Heart right ventricle (tissue), 16 donors: ENCODE results near the gene AKAP14. TPM values are rescaled to one million over a fixed set of nuclear protein-coding genes. Genes with fewer than 3 reads are reported as not detected.
"Not testable (repeated sequence)": the region's sequence is repeated elsewhere in the genome, so short reads cannot be mapped to it uniquely, and the experiment has no call there.

Experiments
- ATAC-seq, 8 donors: fragments of 200-7000 bp; cut with Tn5 transposase; one replicate each; pipeline ENCODE4 v1.9.1; 2020; ENCODE audit warnings: mild to moderate bottlenecking in 8 of 8, moderate library complexity in 8 of 8, moderate number of reproducible peaks in 1 of 8
- DNase-seq, 2 donors: peaks; one replicate each; pipeline ENCODE4 v3.0.0-alpha.2; 2020
- H3K27ac ChIP-seq, 10 donors: fragments of 200-600 bp; sonication (generic) in 2 of 10; one replicate each; pipeline versions ENCODE4 v1.5.0 to v1.8.0; 2020 to 2022; ENCODE audit warnings: mild to moderate bottlenecking in 3 of 10
- H3K27me3 ChIP-seq, 7 donors: fragments of 200-600 bp; one replicate each; pipeline ENCODE4 v1.8.0; 2021 to 2022; ENCODE audit warnings: mild to moderate bottlenecking in 2 of 7
- H3K36me3 ChIP-seq, 9 donors: fragments of 200-600 bp; sonication (generic) in 1 of 9; one replicate each; pipeline versions ENCODE4 v1.5.0 to v1.8.0; 2020 to 2022; ENCODE audit warnings: mild to moderate bottlenecking in 2 of 9
- H3K4me1 ChIP-seq, 9 donors: fragments of 200-600 bp; sonication (generic) in 1 of 9; one replicate each; pipeline versions ENCODE4 v1.5.0 to v1.8.0; 2020 to 2022; ENCODE audit warnings: mild to moderate bottlenecking in 4 of 9
- H3K4me3 ChIP-seq, 10 donors: fragments of 200-600 bp; sonication (generic) in 2 of 10; one replicate each; pipeline versions ENCODE4 v1.5.0 to v1.8.0; 2020 to 2022; ENCODE audit warnings: mild to moderate bottlenecking in 7 of 10, moderate library complexity in 2 of 10
- H3K9me3 ChIP-seq, 11 donors: fragments of 200-600 bp in 10 of 11; sonication (generic) in 2 of 11; one replicate each; pipeline versions ENCODE4 v1.5.0 to v1.8.0; 2013 to 2022; ENCODE audit warnings: mild to moderate bottlenecking in 2 of 11, control low read depth in 1 of 11, moderate library complexity in 1 of 11
- WGBS, 2 donors: extraction: QIAGEN DNeasy Blood & Tissue Kit; methylation state at CpG; one replicate each; pipeline ENCODE4 v1.1.7; 2013; ENCODE audit warnings: inconsistent platforms in 1 of 2; 5-methylcytosine and 5-hydroxymethylcytosine counted together
- intact Hi-C, 10 donors: fragments of 100-400 bp; cut with DNase I; formaldehyde crosslinking; loops; one replicate each; pipeline versions ENCODE4 v1.11.1 to v1.14.2; 2022
- polyA plus RNA-seq, 2 donors: library from polyadenylated mRNA; stranded (reverse); fragments of 200-250 nt; gene quantifications; one replicate each; pipeline ENCODE4 v1.2.3, GENCODE V29; 2013
- total RNA-seq, 10 donors: library from RNA; stranded (reverse); fragmentation: NEBNext Ultra II Directional in 3 of 10; extraction: Animal tissue kit (Norgen Biotek cat#: 25700) in 3 of 10; gene quantifications; one replicate each; pipeline versions ENCODE4 v1.2.1 to v1.2.4, GENCODE V29; 2021 to 2023
- TF ChIP-seq, protein P1 (sequence below), 9 donors: fragments of 200-600 bp; sonication (generic) in 2 of 9; IDR thresholded peaks; one replicate each; pipeline versions ENCODE4 v1.5.0 to v1.8.0; 2021 to 2022; ENCODE audit warnings: antibody characterized with exemption in 9 of 9, mild to moderate bottlenecking in 5 of 9, moderate library complexity in 1 of 9
- donor health status: Arrhythmogenic right ventricular cardiomyopathy.
- donor health status: ischemic (EF 13 %, LVEDD 7.1; RV severe dilation, severe dysfunction).
- donor health status: healthy with polysubstance abuse.
- donor health status: DM: no; HTN: yes; CAD: no.
- donor health status: DM: no; HTN: no; CAD: no.
- donor health status: ischemic (EF 25% LVEDD 6.9; RV normal size, moderate dysfunction).
- donor health status: ischemic (EF 25% LVEDD 5.7; RV mildly dilated, moderate dysfunction).
- donor health status: healthy.
- donor health status: DM: yes; HTN: yes; CAD: no.
- donor health status: Ischemic cardiomyopathy.
- donor health status: ischemic (EF 35%, LVEDD 5.7; RV mildly dilated, moderate dysfunction).
- donor health status: nonischemic (EF 11% LVEDD 7.7; RV severe dilation, severe dysfunction).
- donor health status: DM: yes; HTN: yes; CAD: no.
- donor health status: PGD.
- donor health status: ischemic (EF 29% LVEDD 5.4; RV normal size, mild dysfunction).
- donor health status: nonischemic (EF 23%, LVEDD 6.1; RV moderate dilation, normal function).

AKAP14 gene
- total and polyA plus RNA-seq, 12 donors = not detected

- intact Hi-C loops = no loop called here
- Histone ChIP-seq H3K9me3 (no peaks in the 10 kb centered on the region), H3K27me3 (peaks cover 0 to 10% (median 0%) of the 10 kb centered on the region in 7 donors), H3K27ac (no peak overlapping the region), H3K36me3 (no peaks in the 10 kb centered on the region), H3K4me3 (no peak overlapping the region), H3K4me1 (no peaks in the 10 kb centered on the region)
- TF ChIP-seq, protein P1, sequence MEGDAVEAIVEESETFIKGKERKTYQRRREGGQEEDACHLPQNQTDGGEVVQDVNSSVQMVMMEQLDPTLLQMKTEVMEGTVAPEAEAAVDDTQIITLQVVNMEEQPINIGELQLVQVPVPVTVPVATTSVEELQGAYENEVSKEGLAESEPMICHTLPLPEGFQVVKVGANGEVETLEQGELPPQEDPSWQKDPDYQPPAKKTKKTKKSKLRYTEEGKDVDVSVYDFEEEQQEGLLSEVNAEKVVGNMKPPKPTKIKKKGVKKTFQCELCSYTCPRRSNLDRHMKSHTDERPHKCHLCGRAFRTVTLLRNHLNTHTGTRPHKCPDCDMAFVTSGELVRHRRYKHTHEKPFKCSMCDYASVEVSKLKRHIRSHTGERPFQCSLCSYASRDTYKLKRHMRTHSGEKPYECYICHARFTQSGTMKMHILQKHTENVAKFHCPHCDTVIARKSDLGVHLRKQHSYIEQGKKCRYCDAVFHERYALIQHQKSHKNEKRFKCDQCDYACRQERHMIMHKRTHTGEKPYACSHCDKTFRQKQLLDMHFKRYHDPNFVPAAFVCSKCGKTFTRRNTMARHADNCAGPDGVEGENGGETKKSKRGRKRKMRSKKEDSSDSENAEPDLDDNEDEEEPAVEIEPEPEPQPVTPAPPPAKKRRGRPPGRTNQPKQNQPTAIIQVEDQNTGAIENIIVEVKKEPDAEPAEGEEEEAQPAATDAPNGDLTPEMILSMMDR (IDR thresholded peaks at IDR 0.05) = no peak
- WGBS, 2 donors = 79 to 93% methylated on average over 4 to 5 of the region's 5 CpGs
- no peak for ATAC-seq
- DNase-seq = no peak
Observed at GRCh38 chrX:119916310-119916709, 20.6 kb downstream of the AKAP14 start.

GRCh38 chrX:119917877-119918276 is 22.2 kb downstream of the AKAP14 start:
- ATAC-seq = no peak
- H3K4me3 ChIP-seq = no peak overlapping the region
- TF ChIP-seq, protein P1 (IDR thresholded peaks at IDR 0.05) = no peak
- no peak for DNase-seq
- WGBS, 2 donors = 88 to 98% methylated on average over 2 of the region's 2 CpGs
- H3K27ac ChIP-seq = no peak overlapping the region
- intact Hi-C loops = no loop called here
- H3K36me3 ChIP-seq = no peaks in the 10 kb centered on the region
- H3K27me3 ChIP-seq = peaks cover 0 to 3% (median 0%) of the 10 kb centered on the region in 7 donors
- H3K4me1 ChIP-seq = no peaks in the 10 kb centered on the region
- H3K9me3 ChIP-seq = no peaks in the 10 kb centered on the region

DNA sequence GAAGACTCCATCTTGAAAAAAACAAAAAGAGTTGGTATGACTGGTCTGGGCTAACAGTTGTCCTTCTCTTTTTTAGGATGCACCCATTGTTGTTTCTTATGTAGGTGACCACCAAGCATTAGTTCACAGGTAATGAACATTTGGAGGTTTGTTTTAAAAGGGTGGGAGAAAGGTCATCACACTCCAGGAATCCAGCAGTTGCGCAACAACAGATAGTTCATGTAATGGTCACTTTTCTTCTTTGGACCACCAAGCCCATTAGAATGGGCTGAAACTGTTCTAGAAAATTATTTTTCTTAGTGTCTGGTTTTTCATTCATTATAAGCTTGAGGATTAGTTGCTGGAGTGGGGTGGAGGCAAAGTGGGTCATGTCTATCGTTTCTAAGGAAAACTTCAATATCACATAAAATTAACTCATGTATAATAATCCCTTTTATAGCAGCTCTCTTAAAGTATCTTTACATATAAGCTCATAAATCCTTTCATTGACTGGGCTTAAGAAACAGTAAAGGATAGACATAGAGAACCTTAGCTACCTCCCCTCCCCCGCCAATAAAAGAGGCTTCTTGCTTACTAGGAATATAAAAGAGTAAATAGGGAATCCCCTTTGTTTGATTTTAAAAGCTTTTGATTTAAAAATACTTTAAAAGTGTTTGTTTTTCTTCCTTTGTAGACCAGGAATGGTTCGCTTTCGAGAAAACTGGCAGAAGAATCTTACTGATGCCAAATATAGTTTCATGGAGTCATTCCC is 24.3 kb downstream of the AKAP14 start:
- intact Hi-C loops = no loop called here
- no peaks in the 10 kb centered on the region for H3K9me3 ChIP-seq
- DNase-seq (no peak), ATAC-seq (no peak)
- peaks cover 0 to 1% (median 0%) of the 10 kb centered on the region in 7 donors for H3K27me3 ChIP-seq
- no peak overlapping the region for H3K4me3 ChIP-seq
- TF ChIP-seq, protein P1 (IDR thresholded peaks at IDR 0.05) = no peak
- H3K27ac ChIP-seq = no peak overlapping the region
- H3K36me3 ChIP-seq = peaks cover 0 to 19% (median 0%) of the 10 kb centered on the region in 9 donors
- WGBS, 2 donors = 80 to 93% methylated on average over 5 of the region's 5 CpGs
- H3K4me1 ChIP-seq = no peaks in the 10 kb centered on the region

- 92 to 97% methylated on average over 6 to 7 of the region's 7 CpGs for WGBS, 2 donors
- DNase-seq, H3K4me3 ChIP-seq, H3K9me3 ChIP-seq, H3K27me3 ChIP-seq, H3K4me1 ChIP-seq, H3K27ac ChIP-seq, intact Hi-C loops, ATAC-seq: not testable (repeated sequence)
- H3K36me3 ChIP-seq = peaks cover 0 to 39% (median 0%) of the 10 kb centered on the region in 9 donors
Observed at GRCh38 chrX:119922391-119922790, 26.7 kb downstream of the AKAP14 start.

DNA sequence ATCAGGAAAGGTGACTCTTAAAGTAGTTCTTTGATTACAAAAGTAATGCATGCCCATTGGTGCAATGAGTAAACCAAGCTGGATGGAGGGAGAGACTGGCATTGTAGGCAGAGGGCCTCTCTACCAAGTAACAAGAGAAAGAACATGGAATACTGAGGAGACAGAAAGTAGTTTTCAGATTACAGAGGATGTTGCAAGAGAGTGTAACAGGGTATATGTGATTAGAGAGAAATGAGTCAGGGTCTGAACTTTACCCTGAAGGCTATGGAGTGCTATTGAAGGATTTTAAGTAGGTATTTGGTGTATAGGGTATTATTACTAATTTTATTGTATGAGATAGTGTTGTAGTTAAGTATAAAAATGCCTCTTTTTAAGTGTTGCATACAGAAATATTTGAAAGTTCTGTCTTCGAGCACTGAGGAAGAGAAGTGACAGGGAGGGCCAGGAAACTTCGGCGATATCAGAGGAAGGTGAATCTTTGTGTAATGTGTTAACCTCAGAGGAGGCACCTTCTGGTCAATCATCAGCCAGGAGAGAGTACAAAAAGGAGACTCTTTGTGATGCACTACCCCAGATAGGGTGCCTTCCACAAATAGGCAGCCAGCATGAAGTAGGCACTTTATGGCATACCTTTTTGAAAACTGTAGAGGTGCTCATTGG is 39.7 kb downstream of the AKAP14 start:
- Histone ChIP-seq H3K36me3 (peaks cover 0 to 84% (median 0%) of the 10 kb centered on the region in 9 donors), H3K27ac (no peak overlapping the region), H3K4me1 (no peaks in the 10 kb centered on the region), H3K9me3 (no peaks in the 10 kb centered on the region), H3K4me3 (no peak overlapping the region), H3K27me3 (peaks cover 0 to 4% (median 0%) of the 10 kb centered on the region in 7 donors)
- DNase-seq = no peak
- intact Hi-C loops = no loop called here
- ATAC-seq = no peak
- 94 to 97% methylated on average over 3 of the region's 3 CpGs for WGBS, 2 donors
- TF ChIP-seq, protein P1 (IDR thresholded peaks at IDR 0.05) = no peak
